PC-9 (cell line): ENCODE data around the gene PILRA.

Source experiments
- EZH2 ChIP-seq: fragments of 200-600 bp; sonication (generic); IDR thresholded peaks from 2 replicates; pipeline ENCODE4 v1.8.0; 2017; ENCODE audit warnings: antibody characterized with exemption, low read depth
- TF ChIP-seq, protein P1 (sequence below): fragments of 200-600 bp; sonication (generic); conservative IDR thresholded peaks from 2 replicates; pipeline ENCODE4 v1.6.1; 2017; ENCODE audit warnings: mixed run types, antibody characterized with exemption, mild to moderate bottlenecking, moderate library complexity

DNA sequence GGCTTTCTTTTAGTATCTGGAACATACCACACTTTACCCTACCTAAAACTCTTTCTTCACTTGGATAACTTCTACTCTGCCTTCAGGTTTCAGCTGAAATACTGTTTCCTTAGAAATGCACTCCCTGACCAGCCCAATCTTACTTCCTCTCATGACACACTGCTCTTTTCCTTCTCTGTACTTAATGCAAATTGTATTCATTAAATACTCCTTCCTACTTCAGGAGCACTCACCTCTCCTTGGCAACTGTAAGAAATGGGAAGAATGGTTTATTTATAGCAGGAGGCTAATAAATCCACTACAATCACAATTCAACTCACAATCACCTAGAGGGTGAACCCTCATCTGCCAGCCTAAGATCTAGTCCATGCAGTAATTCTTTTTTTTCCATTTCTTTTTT is 40.1 kb downstream of the PILRA start:
- TF ChIP-seq, protein P1, sequence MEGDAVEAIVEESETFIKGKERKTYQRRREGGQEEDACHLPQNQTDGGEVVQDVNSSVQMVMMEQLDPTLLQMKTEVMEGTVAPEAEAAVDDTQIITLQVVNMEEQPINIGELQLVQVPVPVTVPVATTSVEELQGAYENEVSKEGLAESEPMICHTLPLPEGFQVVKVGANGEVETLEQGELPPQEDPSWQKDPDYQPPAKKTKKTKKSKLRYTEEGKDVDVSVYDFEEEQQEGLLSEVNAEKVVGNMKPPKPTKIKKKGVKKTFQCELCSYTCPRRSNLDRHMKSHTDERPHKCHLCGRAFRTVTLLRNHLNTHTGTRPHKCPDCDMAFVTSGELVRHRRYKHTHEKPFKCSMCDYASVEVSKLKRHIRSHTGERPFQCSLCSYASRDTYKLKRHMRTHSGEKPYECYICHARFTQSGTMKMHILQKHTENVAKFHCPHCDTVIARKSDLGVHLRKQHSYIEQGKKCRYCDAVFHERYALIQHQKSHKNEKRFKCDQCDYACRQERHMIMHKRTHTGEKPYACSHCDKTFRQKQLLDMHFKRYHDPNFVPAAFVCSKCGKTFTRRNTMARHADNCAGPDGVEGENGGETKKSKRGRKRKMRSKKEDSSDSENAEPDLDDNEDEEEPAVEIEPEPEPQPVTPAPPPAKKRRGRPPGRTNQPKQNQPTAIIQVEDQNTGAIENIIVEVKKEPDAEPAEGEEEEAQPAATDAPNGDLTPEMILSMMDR: no peak
- TF ChIP-seq EZH2: no peak
